GM12865 (cell line): Measurements from ENCODE around the gene PCDHA8.
"Not testable (repeated sequence)": the region's sequence is repeated elsewhere in the genome, so short reads cannot be mapped to it uniquely, and the experiment has no call there.

ENCODE experiments used
- DNase-seq: peaks from one replicate; pipeline ENCODE4 v3.0.0; 2010; ENCODE audit warnings: low read depth
- H3K4me3 ChIP-seq: 2 replicates; pipeline ENCODE4 v1.5.1; 2011; ENCODE audit warnings: mild to moderate bottlenecking, low read depth, low read length, control low read depth
- TF ChIP-seq, protein P1 (sequence below): IDR thresholded peaks from 2 replicates; pipeline ENCODE4 v1.5.1; 2011; ENCODE audit warnings: low read length, control low read depth, low read depth, inconsistent platforms; ENCODE audit not compliant: insufficient read depth; ENCODE audit errors: missing control alignments

PCDHA8 gene

DNA sequence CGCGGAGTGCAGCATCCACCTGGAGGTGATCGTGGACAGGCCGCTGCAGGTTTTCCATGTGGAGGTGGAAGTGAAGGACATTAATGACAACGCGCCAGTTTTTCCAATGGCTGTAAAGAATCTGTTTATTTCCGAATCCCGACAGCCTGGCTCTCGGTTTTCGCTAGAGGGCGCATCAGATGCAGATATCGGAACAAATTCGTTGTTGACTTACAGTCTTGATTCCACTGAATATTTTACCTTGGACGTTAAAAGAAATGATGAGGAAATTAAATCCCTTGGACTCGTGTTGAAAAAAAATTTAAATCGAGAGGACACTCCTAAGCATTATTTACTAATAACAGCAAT is 39.5 kb upstream of the PCDHA8 start:
- DNase-seq: no peak
- no peak overlapping the region for H3K4me3 ChIP-seq
- TF ChIP-seq, protein P1, sequence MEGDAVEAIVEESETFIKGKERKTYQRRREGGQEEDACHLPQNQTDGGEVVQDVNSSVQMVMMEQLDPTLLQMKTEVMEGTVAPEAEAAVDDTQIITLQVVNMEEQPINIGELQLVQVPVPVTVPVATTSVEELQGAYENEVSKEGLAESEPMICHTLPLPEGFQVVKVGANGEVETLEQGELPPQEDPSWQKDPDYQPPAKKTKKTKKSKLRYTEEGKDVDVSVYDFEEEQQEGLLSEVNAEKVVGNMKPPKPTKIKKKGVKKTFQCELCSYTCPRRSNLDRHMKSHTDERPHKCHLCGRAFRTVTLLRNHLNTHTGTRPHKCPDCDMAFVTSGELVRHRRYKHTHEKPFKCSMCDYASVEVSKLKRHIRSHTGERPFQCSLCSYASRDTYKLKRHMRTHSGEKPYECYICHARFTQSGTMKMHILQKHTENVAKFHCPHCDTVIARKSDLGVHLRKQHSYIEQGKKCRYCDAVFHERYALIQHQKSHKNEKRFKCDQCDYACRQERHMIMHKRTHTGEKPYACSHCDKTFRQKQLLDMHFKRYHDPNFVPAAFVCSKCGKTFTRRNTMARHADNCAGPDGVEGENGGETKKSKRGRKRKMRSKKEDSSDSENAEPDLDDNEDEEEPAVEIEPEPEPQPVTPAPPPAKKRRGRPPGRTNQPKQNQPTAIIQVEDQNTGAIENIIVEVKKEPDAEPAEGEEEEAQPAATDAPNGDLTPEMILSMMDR: no peak

DNA sequence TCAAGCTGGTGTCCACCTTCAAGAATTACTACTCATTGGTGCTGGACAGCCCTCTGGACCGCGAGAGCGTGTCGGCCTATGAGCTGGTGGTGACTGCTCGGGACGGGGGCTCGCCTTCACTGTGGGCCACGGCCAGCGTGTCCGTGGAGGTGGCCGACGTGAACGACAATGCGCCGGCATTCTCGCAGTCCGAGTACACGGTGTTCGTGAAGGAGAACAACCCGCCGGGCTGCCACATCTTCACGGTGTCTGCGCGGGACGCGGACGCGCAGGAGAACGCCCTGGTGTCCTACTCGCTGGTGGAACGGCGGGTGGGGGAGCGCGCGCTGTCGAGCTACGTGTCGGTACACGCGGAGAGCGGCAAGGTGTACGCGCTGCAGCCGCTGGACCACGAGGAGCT is 38.6 kb upstream of the PCDHA8 start:
- DNase-seq, H3K4me3 ChIP-seq: not testable (repeated sequence)

DNA sequence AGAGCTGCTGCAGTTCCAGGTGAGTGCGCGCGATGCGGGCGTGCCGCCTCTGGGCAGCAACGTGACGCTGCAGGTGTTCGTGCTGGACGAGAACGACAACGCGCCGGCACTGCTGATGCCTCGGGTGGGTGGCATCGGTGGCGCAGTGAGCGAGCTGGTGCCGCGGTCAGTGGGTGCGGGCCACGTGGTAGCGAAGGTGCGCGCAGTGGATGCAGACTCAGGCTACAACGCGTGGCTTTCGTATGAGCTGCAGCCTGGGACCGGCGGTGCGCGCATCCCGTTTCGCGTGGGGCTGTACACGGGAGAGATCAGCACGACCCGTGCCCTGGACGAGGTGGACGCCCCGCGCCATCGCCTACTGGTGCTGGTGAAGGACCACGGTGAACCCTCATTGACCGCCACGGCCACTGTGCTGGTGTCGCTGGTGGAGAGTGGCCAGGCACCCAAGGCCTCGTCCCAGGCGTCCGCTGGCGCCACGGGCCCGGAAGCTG is 38.2 kb upstream of the PCDHA8 start:
- TF ChIP-seq, protein P1: no peak

DNA sequence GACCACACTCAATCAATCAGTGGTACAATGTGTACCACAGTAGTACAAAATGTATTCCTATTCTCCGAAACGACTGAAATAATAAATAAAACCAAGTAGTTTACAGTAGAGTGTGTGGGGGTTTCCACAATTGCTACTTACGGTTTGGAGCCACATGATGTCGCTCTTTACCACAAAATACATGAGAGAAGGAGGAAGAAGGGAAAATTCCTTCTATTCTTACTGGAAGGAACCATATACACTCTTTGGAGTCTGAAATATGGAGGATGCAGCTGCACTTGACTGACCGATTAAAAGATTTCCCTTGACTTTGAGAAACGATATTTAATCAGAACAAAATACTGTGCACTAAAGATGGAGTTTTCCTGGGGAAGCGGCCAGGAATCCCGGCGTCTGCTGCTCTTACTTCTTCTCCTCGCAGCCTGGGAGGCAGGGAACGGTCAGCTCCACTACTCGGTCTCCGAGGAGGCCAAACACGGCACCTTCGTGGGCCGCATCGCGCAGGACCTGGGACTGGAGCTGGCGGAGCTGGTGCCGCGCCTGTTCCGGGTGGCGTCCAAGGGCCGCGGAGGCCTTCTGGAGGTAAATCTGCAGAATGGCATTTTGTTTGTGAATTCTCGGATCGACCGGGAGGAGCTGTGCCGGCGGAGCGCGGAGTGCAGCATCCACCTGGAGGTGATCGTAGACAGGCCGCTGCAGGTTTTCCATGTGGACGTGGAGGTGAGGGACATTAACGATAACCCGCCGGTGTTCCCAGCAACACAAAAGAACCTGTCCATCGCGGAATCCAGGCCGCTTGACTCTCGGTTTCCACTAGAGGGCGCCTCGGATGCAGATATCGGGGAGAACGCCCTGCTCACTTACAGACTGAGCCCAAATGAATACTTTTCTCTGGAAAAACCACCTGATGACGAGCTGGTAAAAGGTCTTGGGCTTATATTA is 33.9 kb upstream of the PCDHA8 start, which contains the start of gene PCDHA4:
TSS of gene PCDHA4 (plus strand) at position 235 of the 942 bp plus-strand sequence.
- DNase-seq: no peak
- H3K4me3 ChIP-seq: no peak within 1 kb of the TSS
- TF ChIP-seq, protein P1: no peak

More for the DNA sequence above, 38.2 kb upstream of the PCDHA8 start:
- H3K4me3 ChIP-seq: no peak overlapping the region
- no peak for DNase-seq

DNA sequence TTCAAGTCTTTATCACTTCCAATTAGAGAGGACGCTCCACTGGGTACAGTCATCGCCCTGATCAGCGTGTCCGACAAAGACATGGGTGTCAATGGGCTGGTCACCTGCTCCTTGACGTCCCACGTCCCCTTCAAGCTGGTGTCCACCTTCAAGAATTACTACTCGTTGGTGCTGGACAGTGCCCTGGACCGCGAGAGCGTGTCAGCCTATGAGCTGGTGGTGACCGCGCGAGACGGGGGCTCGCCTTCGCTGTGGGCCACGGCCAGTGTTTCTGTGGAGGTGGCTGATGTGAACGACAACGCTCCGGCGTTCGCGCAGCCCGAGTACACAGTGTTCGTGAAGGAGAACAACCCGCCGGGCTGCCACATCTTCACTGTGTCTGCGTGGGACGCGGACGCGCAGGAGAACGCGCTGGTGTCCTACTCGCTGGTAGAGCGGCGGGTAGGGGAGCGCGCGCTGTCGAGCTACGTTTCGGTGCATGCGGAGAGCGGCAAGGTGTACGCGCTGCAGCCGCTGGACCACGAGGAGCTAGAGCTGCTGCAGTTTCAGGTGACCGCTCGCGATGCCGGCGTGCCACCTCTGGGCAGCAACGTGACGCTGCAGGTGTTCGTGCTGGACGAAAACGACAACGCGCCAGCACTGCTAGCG is 32.6 kb upstream of the PCDHA8 start:
- not testable (repeated sequence) for DNase-seq, H3K4me3 ChIP-seq

DNA sequence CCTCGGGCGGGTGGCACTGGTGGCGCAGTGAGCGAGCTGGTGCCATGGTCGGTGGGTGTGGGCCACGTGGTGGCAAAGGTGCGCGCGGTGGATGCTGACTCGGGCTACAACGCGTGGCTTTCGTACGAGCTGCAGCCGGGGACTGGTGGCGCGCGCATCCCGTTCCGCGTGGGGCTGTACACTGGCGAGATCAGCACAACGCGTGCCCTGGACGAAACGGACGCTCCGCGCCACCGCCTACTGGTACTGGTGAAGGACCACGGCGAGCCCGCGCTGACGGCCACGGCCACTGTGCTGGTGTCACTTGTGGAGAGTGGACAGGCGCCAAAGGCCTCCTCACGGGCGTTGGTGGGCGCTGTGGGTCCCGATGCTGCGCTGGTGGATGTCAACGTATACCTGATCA is 32.1 kb upstream of the PCDHA8 start:
- TF ChIP-seq, protein P1: no peak
- no peak for DNase-seq
- H3K4me3 ChIP-seq: no peak overlapping the region

DNA sequence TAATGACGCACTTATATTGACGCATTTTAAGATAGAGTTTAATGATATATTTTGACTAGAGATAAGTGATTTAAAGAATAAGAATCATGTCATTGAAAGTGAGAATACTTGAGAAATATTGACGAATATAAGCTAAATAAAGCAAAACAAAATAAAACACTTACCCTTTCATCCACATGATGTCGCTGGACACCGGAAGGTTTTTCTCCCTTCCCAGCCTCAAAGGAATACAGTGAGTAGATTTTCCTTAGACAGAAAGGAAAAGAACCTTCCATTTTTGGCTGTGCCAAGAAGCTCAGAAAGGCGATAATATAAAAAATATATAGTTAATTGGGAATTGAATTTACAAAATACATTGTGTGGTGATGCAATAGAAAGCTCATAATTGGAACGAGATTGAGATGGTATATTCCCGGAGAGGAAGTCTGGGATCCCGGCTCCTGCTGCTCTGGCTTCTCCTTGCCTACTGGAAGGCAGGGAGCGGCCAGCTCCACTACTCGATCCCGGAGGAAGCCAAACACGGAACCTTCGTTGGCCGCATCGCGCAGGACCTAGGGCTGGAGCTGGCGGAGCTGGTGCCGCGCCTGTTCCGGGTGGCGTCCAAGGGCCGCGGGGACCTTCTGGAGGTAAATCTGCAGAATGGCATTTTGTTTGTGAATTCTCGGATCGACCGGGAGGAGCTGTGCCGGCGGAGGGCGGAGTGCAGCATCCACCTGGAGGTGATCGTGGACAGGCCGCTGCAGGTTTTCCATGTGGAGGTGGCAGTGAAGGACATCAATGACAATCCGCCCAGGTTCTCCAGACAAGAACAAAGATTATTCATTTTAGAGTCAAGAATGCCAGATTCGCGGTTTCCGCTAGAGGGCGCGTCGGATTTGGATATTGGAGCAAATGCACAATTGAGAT is 19.4 kb upstream of the PCDHA8 start, which contains the start of gene PCDHA5:
TSS of gene PCDHA5 (plus strand) at position 239 of the 906 bp plus-strand sequence.
- H3K4me3 ChIP-seq: no peak within 1 kb of the TSS
- TF ChIP-seq, protein P1: peak; percentile 37
- peak; percentile 10 for DNase-seq
